Sigmoid colon (tissue), 7 donors: ENCODE measurements around the gene PPP2R2B. TPM values are rescaled to one million over a fixed set of nuclear protein-coding genes. Genes with fewer than 3 reads are reported as not detected.

Experiments
- DNase-seq: peaks from one replicate; pipeline ENCODE4 v3.0.0-alpha.2; 2019
- H3K27ac ChIP-seq, 4 donors: fragments of 200-600 bp; sonication (generic); one replicate each; pipeline ENCODE4 v1.5.1; 2016 to 2019; ENCODE audit warnings: mild to moderate bottlenecking in 1 of 4
- H3K27me3 ChIP-seq, 3 donors: fragments of 200-600 bp; sonication (generic); one replicate each; pipeline ENCODE4 v1.5.1; 2019; ENCODE audit warnings: mild to moderate bottlenecking in 1 of 3
- H3K36me3 ChIP-seq, 4 donors: fragments of 200-600 bp; sonication (generic); one replicate each; pipeline ENCODE4 v1.5.1; 2016 to 2019
- H3K4me1 ChIP-seq, 4 donors: fragments of 200-600 bp; sonication (generic); one replicate each; pipeline ENCODE4 v1.5.1; 2017 to 2019
- H3K4me3 ChIP-seq, 4 donors: fragments of 200-600 bp; sonication (generic); one replicate each; pipeline ENCODE4 v1.5.1; 2017 to 2019; ENCODE audit warnings: mild to moderate bottlenecking in 2 of 4, moderate library complexity in 1 of 4
- H3K9me3 ChIP-seq, 4 donors: fragments of 200-600 bp in 3 of 4; sonication (generic) in 3 of 4; one replicate each; pipeline versions ENCODE4 v1.5.1 to v1.6.1; 2013 to 2019
- CTCF ChIP-seq, 4 experiments: fragments of 450-650 bp in 3 of 4; fragments of 200-600 bp in 1 of 4; IDR thresholded peaks; one replicate each; pipeline ENCODE4 v1.5.1; 2016 to 2019; ENCODE audit warnings: antibody characterized with exemption in 4 of 4, mild to moderate bottlenecking in 3 of 4, moderate library complexity in 2 of 4
- EP300 ChIP-seq, 4 donors: sonication (generic); formaldehyde crosslinking; IDR thresholded peaks; one replicate each; pipeline ENCODE4 v1.6.1; 2017; ENCODE audit warnings: antibody characterized with exemption in 4 of 4
- POLR2A ChIP-seq, 2 donors: fragments of 450-650 bp; IDR thresholded peaks; one replicate each; pipeline ENCODE4 v1.6.1; 2016; ENCODE audit warnings: antibody characterized with exemption in 2 of 2, mild to moderate bottlenecking in 2 of 2, moderate library complexity in 2 of 2
- POLR2AphosphoS5 ChIP-seq, 4 donors: sonication (generic); formaldehyde crosslinking; IDR thresholded peaks; one replicate each; pipeline ENCODE4 v1.6.1; 2017; ENCODE audit warnings: antibody characterized with exemption in 4 of 4
- WGBS, 2 donors: extraction: QIAGEN DNeasy Blood & Tissue Kit; methylation state at CpG; one replicate each; pipeline ENCODE4 v1.1.7; 2013; 5-methylcytosine and 5-hydroxymethylcytosine counted together
- intact Hi-C: fragments of 100-400 bp; cut with DNase I; formaldehyde crosslinking; loops from one replicate; pipeline ENCODE4 v1.15.1; 2023
- polyA plus RNA-seq, 3 donors: library from polyadenylated mRNA; stranded (reverse); fragments of 200-250 nt; gene quantifications; one replicate each; pipeline ENCODE4 v1.2.3, GENCODE V29; 2013
- total RNA-seq, 4 donors: library from RNA; depleted of rRNA; stranded (reverse); fragments of >200 nt; gene quantifications; one replicate each; pipeline ENCODE4 v1.1.0, GENCODE V29; 2016
- donor health status: healthy with polysubstance abuse.
- donor health status: Bipolar disorder and iron deficiency.
- donor health status: healthy.

The PPP2R2B gene
- total and polyA plus RNA-seq, 7 donors, result 0.60 to 19.6 (median 7.4) TPM; not detected in 1

- Histone ChIP-seq H3K4me3 (no peak overlapping the region), H3K27ac (no peak overlapping the region), H3K27me3 (no peaks in the 10 kb centered on the region), H3K4me1 (peaks cover 0 to 50% (median 30%) of the 10 kb centered on the region in 4 donors), H3K9me3 (no peaks in the 10 kb centered on the region), H3K36me3 (no peaks in the 10 kb centered on the region)
- TF ChIP-seq CTCF (IDR thresholded peaks at IDR 0.05) (no peak), POLR2A (IDR thresholded peaks at IDR 0.05) (no peak)
- no peak for DNase-seq
- 42 to 60% methylated on average over 5 of the region's 5 CpGs for WGBS, 2 donors
- intact Hi-C loops, result no loop called here
These were observed 80.9 kb downstream of the PPP2R2B start for GRCh38 chr5:146797658-146798057.

DNA sequence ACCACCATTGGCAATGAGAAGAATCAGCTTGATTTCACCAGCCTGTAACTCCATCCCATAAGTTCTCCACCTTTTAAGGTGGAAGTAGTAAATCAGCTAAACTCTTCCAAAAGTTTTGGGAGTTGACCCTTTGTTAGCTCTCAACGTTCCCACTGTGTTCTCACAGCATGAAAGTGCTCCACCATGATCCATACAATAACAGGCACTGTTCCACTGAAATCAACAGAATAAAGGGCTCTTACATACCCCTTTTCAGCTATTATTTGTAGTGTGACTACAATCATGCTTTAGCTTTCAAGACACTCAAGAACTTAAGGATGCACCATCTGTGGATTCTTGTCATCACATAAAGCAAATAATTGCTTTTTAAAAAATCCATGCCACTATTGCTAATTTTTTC, 81.6 kb downstream of the PPP2R2B start:
- TF ChIP-seq POLR2A (IDR thresholded peaks at IDR 0.05) (no peak), EP300 (IDR thresholded peaks at IDR 0.05) (no peak), POLR2AphosphoS5 (IDR thresholded peaks at IDR 0.05) (no peak), CTCF (IDR thresholded peaks at IDR 0.05) (no peak)
- H3K9me3 ChIP-seq, result no peaks in the 10 kb centered on the region
- H3K27me3 ChIP-seq, result no peaks in the 10 kb centered on the region
- no peak overlapping the region for H3K27ac ChIP-seq
- no peak overlapping the region for H3K4me3 ChIP-seq
- WGBS, 2 donors, result 20 to 37% methylated on average over 1 of the region's 1 CpG
- H3K36me3 ChIP-seq, result no peaks in the 10 kb centered on the region
- DNase-seq, result no peak
- intact Hi-C loops, result no loop called here
- H3K4me1 ChIP-seq, result peaks cover 0 to 50% (median 30%) of the 10 kb centered on the region in 4 donors

DNA sequence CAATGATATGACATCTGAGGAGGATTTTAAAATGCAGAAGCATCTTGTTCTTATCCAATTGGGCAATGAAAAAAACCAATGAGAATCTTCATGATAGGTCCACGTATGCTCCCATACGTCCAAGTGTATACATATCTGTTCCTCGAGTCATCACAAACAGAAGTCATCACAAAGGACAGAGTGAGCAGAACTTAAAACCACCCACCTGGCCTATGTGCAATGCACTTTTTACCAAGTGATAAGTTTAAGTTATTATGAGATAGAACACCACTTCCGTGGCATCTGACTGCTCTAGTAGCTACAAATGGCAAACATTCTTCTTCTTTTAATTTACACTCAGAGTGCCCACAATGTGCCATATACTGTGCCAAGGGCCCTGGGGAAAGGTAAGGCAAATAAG, 82.4 kb downstream of the PPP2R2B start:
- intact Hi-C loops, result no loop called here
- WGBS, 2 donors, result 79 to 86% methylated on average over 4 of the region's 4 CpGs
- no peak overlapping the region for H3K4me3 ChIP-seq
- peaks cover 0 to 50% (median 30%) of the 10 kb centered on the region in 4 donors for H3K4me1 ChIP-seq
- no peak for DNase-seq
- H3K9me3 ChIP-seq, result no peaks in the 10 kb centered on the region
- no peak overlapping the region for H3K27ac ChIP-seq
- TF ChIP-seq POLR2A (IDR thresholded peaks at IDR 0.05) (no peak), EP300 (IDR thresholded peaks at IDR 0.05) (no peak), POLR2AphosphoS5 (IDR thresholded peaks at IDR 0.05) (no peak), CTCF (IDR thresholded peaks at IDR 0.05) (no peak)
- H3K27me3 ChIP-seq, result no peaks in the 10 kb centered on the region
- H3K36me3 ChIP-seq, result no peaks in the 10 kb centered on the region

DNA sequence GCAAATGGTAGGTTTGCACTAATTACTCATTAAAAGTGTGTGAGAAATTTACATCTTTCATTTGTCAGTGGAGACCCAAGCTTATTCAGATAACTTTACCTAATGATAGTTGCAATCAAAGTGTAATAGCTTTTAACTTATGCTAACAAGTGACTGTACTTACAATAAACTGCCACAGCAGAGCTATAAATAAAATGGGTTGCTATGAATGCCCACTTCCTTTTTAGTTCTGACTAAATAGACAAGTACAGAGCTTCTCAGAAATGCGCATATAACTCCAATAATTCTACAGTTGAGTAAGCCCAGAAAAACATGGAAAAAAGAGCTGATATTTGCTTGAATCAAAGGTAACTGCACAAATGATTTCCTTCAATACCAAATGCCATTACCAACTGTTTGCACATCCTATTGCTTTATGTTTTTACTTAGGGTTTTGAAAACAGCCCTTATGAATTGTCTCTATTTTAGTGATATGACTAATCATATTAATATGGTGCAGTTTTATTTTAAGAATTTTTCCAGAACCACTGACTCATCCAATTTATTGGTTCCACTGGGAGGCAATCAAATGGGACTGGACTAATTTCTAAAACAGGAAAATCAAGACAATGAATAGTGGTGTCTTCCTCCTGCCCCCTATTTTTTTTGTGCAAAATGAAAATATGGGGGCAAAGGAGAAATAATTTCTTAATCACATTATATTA, 84.1 kb downstream of the PPP2R2B start:
- Histone ChIP-seq H3K27ac (peak overlapping the region in 1 of 4 donors; percentile 10), H3K4me3 (no peak overlapping the region), H3K36me3 (no peaks in the 10 kb centered on the region), H3K9me3 (no peaks in the 10 kb centered on the region), H3K4me1 (peaks cover 0 to 50% (median 30%) of the 10 kb centered on the region in 4 donors), H3K27me3 (no peaks in the 10 kb centered on the region)
- WGBS, 2 donors, result 40 to 82% methylated on average over 1 of the region's 1 CpG
- TF ChIP-seq POLR2A (IDR thresholded peaks at IDR 0.05) (no peak), EP300 (IDR thresholded peaks at IDR 0.05) (no peak), POLR2AphosphoS5 (IDR thresholded peaks at IDR 0.05) (no peak), CTCF (IDR thresholded peaks at IDR 0.05) (no peak)
- no peak for DNase-seq
- intact Hi-C loops, result no loop called here

GRCh38 chr5:146793709-146794108, 84.8 kb downstream of the PPP2R2B start:
- Histone ChIP-seq H3K4me1 (peaks cover 0 to 47% (median 27%) of the 10 kb centered on the region in 4 donors), H3K9me3 (no peaks in the 10 kb centered on the region), H3K27me3 (no peaks in the 10 kb centered on the region), H3K27ac (no peak overlapping the region), H3K36me3 (no peaks in the 10 kb centered on the region), H3K4me3 (no peak overlapping the region)
- 67 to 82% methylated on average over 1 of the region's 1 CpG for WGBS, 2 donors
- intact Hi-C loops, result no loop called here
- no peak for DNase-seq
- no peak for TF ChIP-seq EP300 (IDR thresholded peaks at IDR 0.05)
- no peak for TF ChIP-seq POLR2A (IDR thresholded peaks at IDR 0.05)
- no peak for TF ChIP-seq CTCF (IDR thresholded peaks at IDR 0.05)
- TF ChIP-seq POLR2AphosphoS5 (IDR thresholded peaks at IDR 0.05), result no peak
